ENCODE results near the gene C17orf78. TPM values are rescaled to one million over a fixed set of nuclear protein-coding genes. Genes with fewer than 3 reads are reported as not detected.

The C17orf78 gene
- total and polyA plus RNA-seq, 2 of the 13 experiments (the other 11 are each of a cell fraction or from before 2014, with no cell fraction given): not detected

- no peak for TF ChIP-seq ZNF143 (CRISPR knock-in tag; IDR thresholded peaks at IDR 0.05)
- no peak for TF ChIP-seq ZNF570 (CRISPR knock-in tag; IDR thresholded peaks at IDR 0.05; ENCODE audit: borderline replicate concordance)
- no peak for TF ChIP-seq ZBTB1 (CRISPR knock-in tag; IDR thresholded peaks at IDR 0.05; ENCODE audit: borderline replicate concordance)
- TF ChIP-seq ATAD3A (CRISPR knock-in tag; IDR thresholded peaks at IDR 0.05): no peak
- 0 out of 2 replicates have a peak, but pooled peaks have one; percentile 35 for TF ChIP-seq ZNF703 (CRISPR knock-in tag; IDR thresholded peaks at IDR 0.05; ENCODE audit: borderline replicate concordance)
- TF ChIP-seq NAIF1 (CRISPR knock-in tag; IDR thresholded peaks at IDR 0.05; ENCODE audit: borderline replicate concordance): no peak
- TF ChIP-seq ZNF589 (CRISPR knock-in tag; conservative IDR thresholded peaks at IDR 0.05): no peak
- no peak; the same call in 1 of the 2 replicates for TF ChIP-seq CSRNP1 (CRISPR knock-in tag; IDR thresholded peaks at IDR 0.05)
- peak; percentile 79 for TF ChIP-seq POLR2G (IDR thresholded peaks at IDR 0.05; ENCODE audit: low read depth, low read length)
- no peak for TF ChIP-seq CC2D1A (CRISPR knock-in tag; IDR thresholded peaks at IDR 0.05)
- TF ChIP-seq ZNF558 (CRISPR knock-in tag; IDR thresholded peaks at IDR 0.05; ENCODE audit: borderline replicate concordance): no peak
- TF ChIP-seq ZNF770 (CRISPR knock-in tag; IDR thresholded peaks at IDR 0.05): no peak; the same call in 1 of the 2 replicates
- TF ChIP-seq HNRNPLL (IDR thresholded peaks at IDR 0.05; ENCODE audit: low read depth, low read length, poor library complexity, severe bottlenecking): peak; percentile 44
- peak; percentile 38; the same call in 1 of the 2 replicates for TF ChIP-seq ARID5B (CRISPR knock-in tag; IDR thresholded peaks at IDR 0.05)
- TF ChIP-seq ZFP36 (IDR thresholded peaks at IDR 0.05; ENCODE audit: borderline replicate concordance, low read depth, low read length, partially characterized antibody): no peak
- peak; percentile 30; the same call in 1 of the 2 replicates for TF ChIP-seq ELF3 (CRISPR knock-in tag; IDR thresholded peaks at IDR 0.05)
- no peak for TF ChIP-seq ZSCAN30 (CRISPR knock-in tag; IDR thresholded peaks at IDR 0.05)
- 0 out of 2 replicates have a peak, but pooled peaks have one; percentile 72 for TF ChIP-seq XBP1 (CRISPR knock-in tag; IDR thresholded peaks at IDR 0.05)
- TF ChIP-seq HOXA7 (CRISPR knock-in tag; IDR thresholded peaks at IDR 0.05): no peak
- TF ChIP-seq HNRNPUL1 (IDR thresholded peaks at IDR 0.05; ENCODE audit: low read depth, low read length): no peak
- TF ChIP-seq HDAC2 (CRISPR knock-in tag; IDR thresholded peaks at IDR 0.05): no peak
- TF ChIP-seq ZSCAN9 (CRISPR knock-in tag; IDR thresholded peaks at IDR 0.05; ENCODE audit: borderline replicate concordance): peak; percentile 16; the same call in 1 of the 2 replicates
Observed at GRCh38 chr17:37358830-37359681, 16.7 kb upstream of the C17orf78 start (continued).
